HEK293 (cell line): ENCODE data around the gene ZNF280B.
A peak's percentile ranks its signal among the peaks of the same experiment; 100 is the strongest.

ENCODE experiments used
- CTCF ChIA-PET: fragments of 350-600 bp; formaldehyde crosslinking; extraction: SDS; loops from one replicate; lab custom pipeline; 2021; ENCODE audit warnings: antibody characterized with exemption; lab: Yijun Ruan, JAX
- POLR2A ChIA-PET: fragments of 300-600 bp; formaldehyde crosslinking; extraction: SDS; loops from one replicate; lab custom pipeline; 2020; ENCODE audit warnings: antibody characterized with exemption, inconsistent platforms; lab: Yijun Ruan, JAX
- H3K27ac ChIP-seq: fragments of 200-500 bp; sonication (Bioruptor generic); 2 replicates; pipeline ENCODE4 v1.5.1; 2014; ENCODE audit warnings: low read depth, low read length, control low read depth, inconsistent platforms; ENCODE audit errors: extremely low read depth
- H3K36me3 ChIP-seq, 2 experiments: fragments of 200-500 bp in 1 of 2; sonication (Bioruptor generic) in 1 of 2; 1 replicate in 1 of 2; 2 replicates in 1 of 2; pipeline ENCODE4 v1.5.1; 2014 to 2017; ENCODE audit warnings: inconsistent platforms in 2 of 2, low read length in 2 of 2; ENCODE audit not compliant: control insufficient read depth in 2 of 2, insufficient read depth in 1 of 2
- H3K4me1 ChIP-seq: fragments of 200-500 bp; sonication (Bioruptor generic); 2 replicates; pipeline ENCODE4 v1.5.1; 2014; ENCODE audit warnings: mild to moderate bottlenecking, low read length, inconsistent platforms; ENCODE audit not compliant: control insufficient read depth, insufficient read depth
- H3K4me3 ChIP-seq: 2 replicates; pipeline ENCODE4 v1.5.1; 2011; ENCODE audit warnings: low read depth, mild to moderate bottlenecking, control low read depth, low read length, moderate library complexity
- H3K9me3 ChIP-seq: fragments of 200-500 bp; sonication (Bioruptor generic); 2 replicates; pipeline ENCODE4 v1.5.1; 2014; ENCODE audit warnings: low read depth, low read length, inconsistent platforms; ENCODE audit not compliant: control insufficient read depth, insufficient read depth
- KLF7 ChIP-seq: fragments of 450-650 bp; formaldehyde crosslinking; IDR thresholded peaks from 2 replicates; pipeline ENCODE4 v1.5.1; 2016; ENCODE audit warnings: missing biosample characterization, missing genetic modification characterization, borderline replicate concordance
- MZF1 ChIP-seq: fragments of 450-650 bp; formaldehyde crosslinking; IDR thresholded peaks from 2 replicates; pipeline ENCODE4 v1.5.1; 2017; ENCODE audit warnings: missing biosample characterization, missing genetic modification characterization, borderline replicate concordance
- REPIN1 ChIP-seq: fragments of 450-650 bp; formaldehyde crosslinking; IDR thresholded peaks from 2 replicates; pipeline ENCODE4 v1.5.1; 2017; ENCODE audit warnings: missing biosample characterization, missing genetic modification characterization, low read depth
- SCRT2 ChIP-seq: fragments of 450-650 bp; formaldehyde crosslinking; IDR thresholded peaks from 2 replicates; pipeline ENCODE4 v1.5.1; 2016; ENCODE audit warnings: missing biosample characterization, missing genetic modification characterization
- SETDB1 ChIP-seq: IDR thresholded peaks from one replicate; pipeline ENCODE4 v1.6.1; 2017; ENCODE audit warnings: mild to moderate bottlenecking, low read length, moderate library complexity, mixed read lengths; ENCODE audit not compliant: insufficient read length
- YY2 ChIP-seq: fragments of 450-650 bp; formaldehyde crosslinking; IDR thresholded peaks from 2 replicates; pipeline ENCODE4 v1.5.1; 2016; ENCODE audit warnings: missing biosample characterization, missing genetic modification characterization
- ZBTB21 ChIP-seq: fragments of 450-650 bp; formaldehyde crosslinking; IDR thresholded peaks from 2 replicates; pipeline ENCODE4 v1.5.1; 2017; ENCODE audit warnings: missing biosample characterization, missing genetic modification characterization
- ZBTB8A ChIP-seq: fragments of 450-650 bp; formaldehyde crosslinking; IDR thresholded peaks from 2 replicates; pipeline ENCODE4 v1.5.1; 2016; ENCODE audit warnings: missing biosample characterization, missing genetic modification characterization
- ZNF112 ChIP-seq: fragments of 450-650 bp; formaldehyde crosslinking; IDR thresholded peaks from 2 replicates; pipeline ENCODE4 v1.5.0; 2017; ENCODE audit warnings: missing biosample characterization, missing genetic modification characterization
- ZNF239 ChIP-seq: fragments of 450-650 bp; formaldehyde crosslinking; IDR thresholded peaks from 2 replicates; pipeline ENCODE4 v1.5.1; 2016; ENCODE audit warnings: missing biosample characterization, missing genetic modification characterization
- ZNF266 ChIP-seq: fragments of 450-650 bp; formaldehyde crosslinking; IDR thresholded peaks from 2 replicates; pipeline ENCODE4 v1.5.1; 2016; ENCODE audit warnings: missing biosample characterization, missing genetic modification characterization, low read depth
- ZNF391 ChIP-seq: fragments of 450-650 bp; formaldehyde crosslinking; IDR thresholded peaks from 2 replicates; pipeline ENCODE4 v1.5.1; 2016; ENCODE audit warnings: low read depth, missing biosample characterization, missing genetic modification characterization, borderline replicate concordance
- ZNF514 ChIP-seq: fragments of 450-650 bp; formaldehyde crosslinking; IDR thresholded peaks from 2 replicates; pipeline ENCODE4 v1.5.1; 2016; ENCODE audit warnings: missing biosample characterization, missing genetic modification characterization
- ZNF560 ChIP-seq: fragments of 450-650 bp; formaldehyde crosslinking; IDR thresholded peaks from 2 replicates; pipeline ENCODE4 v1.5.1; 2017; ENCODE audit warnings: missing biosample characterization, missing genetic modification characterization, borderline replicate concordance
- ZNF654 ChIP-seq: fragments of 450-650 bp; formaldehyde crosslinking; IDR thresholded peaks from 2 replicates; pipeline ENCODE4 v1.5.1; 2016; ENCODE audit warnings: low read depth, missing biosample characterization, missing genetic modification characterization
- ZSCAN18 ChIP-seq: fragments of 450-650 bp; formaldehyde crosslinking; IDR thresholded peaks from 2 replicates; pipeline ENCODE4 v1.5.1; 2016; ENCODE audit warnings: missing biosample characterization, missing genetic modification characterization
- TF ChIP-seq, protein P1 (sequence below): fragments of 450-650 bp; formaldehyde crosslinking; IDR thresholded peaks from 2 replicates; pipeline ENCODE4 v1.5.1; 2016; ENCODE audit warnings: missing biosample characterization, missing genetic modification characterization
- TF ChIP-seq, protein P2 (sequence below): fragments of 450-650 bp; formaldehyde crosslinking; IDR thresholded peaks from 2 replicates; pipeline ENCODE4 v1.5.1; 2016; ENCODE audit warnings: missing biosample characterization, missing genetic modification characterization

ZNF280B gene

DNA sequence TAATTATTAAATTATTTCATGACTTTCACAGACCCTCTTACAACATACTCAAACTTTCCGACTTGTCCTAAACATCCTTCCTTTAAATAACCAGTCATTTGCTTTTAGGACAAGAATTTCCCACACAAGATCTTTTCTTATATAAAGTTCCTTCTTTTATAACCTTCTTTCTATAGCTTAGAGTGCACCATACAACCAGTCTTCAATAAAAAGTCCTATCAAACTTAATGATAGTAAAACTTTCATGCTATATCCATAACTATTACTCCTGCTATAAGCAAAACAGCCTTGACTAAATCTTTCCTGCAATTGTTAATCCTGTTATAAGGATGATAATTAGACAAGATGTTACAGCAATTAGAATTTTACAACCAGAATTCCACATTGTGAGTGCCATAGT is 47.4 kb downstream of the ZNF280B start:
- Histone ChIP-seq H3K9me3 (no peaks in the 10 kb centered on the region), H3K4me1 (no peaks in the 10 kb centered on the region), H3K4me3 (no peak overlapping the region), H3K27ac (no peak overlapping the region), H3K36me3 (no peaks in the 10 kb centered on the region)
- ChIA-PET POLR2A (no interaction called here), CTCF (interaction anchor here (0.6 to 7.0 kb wide), 7 partner anchors 13 to 1640 kb away, joined by 3 to 87 read pairs (median 3); no protein-coding TSS in a partner anchor)
- TF ChIP-seq KLF7 (tag by site-specific recombination) (no peak), ZNF112 (tag by site-specific recombination) (no peak), ZBTB21 (no peak), MZF1 (tag by site-specific recombination) (no peak), REPIN1 (tag by site-specific recombination) (no peak), ZNF239 (tag by site-specific recombination) (no peak), ZNF391 (no peak), ZSCAN18 (tag by site-specific recombination) (no peak)

DNA sequence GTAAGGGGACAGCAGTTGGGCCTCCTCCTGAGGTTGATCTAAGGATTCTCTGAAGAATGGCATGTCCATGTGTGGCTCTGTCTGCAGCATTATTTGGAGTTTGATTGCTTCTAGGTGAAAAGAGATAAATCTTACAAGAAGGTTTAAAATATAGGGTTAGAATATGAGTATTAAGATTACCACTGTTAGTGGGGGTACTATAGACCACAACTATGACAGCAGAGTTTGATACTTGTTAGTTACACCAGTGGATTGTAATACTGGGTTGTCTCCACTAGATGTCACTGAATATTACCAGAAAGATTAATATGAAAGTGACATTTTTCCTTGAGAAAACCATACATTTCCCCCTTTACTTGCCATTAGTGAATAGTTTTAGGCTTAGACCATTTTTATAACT is 47.9 kb downstream of the ZNF280B start:
- no peaks in the 10 kb centered on the region for H3K36me3 ChIP-seq
- ChIA-PET CTCF (interaction anchor here (0.7 to 7.0 kb wide), 5 partner anchors 13 to 1641 kb away, joined by 3 to 87 read pairs (median 3); partner anchors contain the start of gene PRAME), POLR2A (no interaction called here)
- H3K9me3 ChIP-seq: no peaks in the 10 kb centered on the region
- TF ChIP-seq YY2 (tag by site-specific recombination) (no peak), ZNF654 (tag by site-specific recombination) (peak; percentile 31)
- no peak overlapping the region for H3K4me3 ChIP-seq
- H3K4me1 ChIP-seq: no peaks in the 10 kb centered on the region
- H3K27ac ChIP-seq: no peak overlapping the region

DNA sequence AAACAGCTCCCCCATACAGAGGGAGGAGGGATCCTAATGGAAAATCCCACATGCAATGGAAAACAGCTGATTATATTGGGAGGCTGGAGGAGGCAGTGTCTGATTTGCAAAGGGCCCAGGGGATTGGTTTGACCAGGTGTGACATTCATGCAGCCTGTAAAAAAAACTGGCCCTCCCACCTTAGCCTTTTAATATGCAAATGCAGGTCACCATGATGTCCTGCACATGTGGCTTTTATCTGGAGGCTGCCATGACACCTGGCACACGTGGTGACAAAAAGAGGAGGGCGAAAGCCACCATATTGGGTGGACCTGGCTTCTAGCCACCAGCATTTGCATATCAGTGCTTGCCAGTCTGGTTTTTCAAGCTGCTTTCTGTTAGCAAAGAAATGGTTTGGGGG is 48.5 kb downstream of the ZNF280B start:
- ChIA-PET CTCF (interaction anchor here (0.6 to 1.8 kb wide), 6 partner anchors 11 to 1697 kb away, joined by 3 to 4 read pairs (median 3); partner anchors contain the start of genes PRAME and ZNF280B), POLR2A (no interaction called here)
- Histone ChIP-seq H3K27ac (no peak overlapping the region), H3K4me3 (no peak overlapping the region), H3K36me3 (no peaks in the 10 kb centered on the region), H3K4me1 (no peaks in the 10 kb centered on the region), H3K9me3 (no peaks in the 10 kb centered on the region)
- no peak for TF ChIP-seq ZNF514 (tag by site-specific recombination)

- CTCF ChIA-PET: interaction anchor here (0.7 to 1.8 kb wide), 6 partner anchors 10 to 773 kb away, joined by 3 to 4 read pairs (median 3); no protein-coding TSS in a partner anchor
- H3K4me3 ChIP-seq: no peak overlapping the region
- H3K9me3 ChIP-seq: no peaks in the 10 kb centered on the region
- POLR2A ChIA-PET: no interaction called here
- TF ChIP-seq SETDB1 (peak; percentile 94), ZNF560 (no peak)
- no peaks in the 10 kb centered on the region for H3K36me3 ChIP-seq
- no peak overlapping the region for H3K27ac ChIP-seq
- H3K4me1 ChIP-seq: no peaks in the 10 kb centered on the region
These were observed 49.5 kb downstream of the ZNF280B start for GRCh38 chr22:22458896-22459588.

GRCh38 chr22:22458387-22458786 is 50.2 kb downstream of the ZNF280B start:
- Histone ChIP-seq H3K4me3 (no peak overlapping the region), H3K4me1 (no peaks in the 10 kb centered on the region), H3K36me3 (no peaks in the 10 kb centered on the region), H3K27ac (no peak overlapping the region), H3K9me3 (no peaks in the 10 kb centered on the region)
- POLR2A ChIA-PET: no interaction called here
- TF ChIP-seq, protein P1, sequence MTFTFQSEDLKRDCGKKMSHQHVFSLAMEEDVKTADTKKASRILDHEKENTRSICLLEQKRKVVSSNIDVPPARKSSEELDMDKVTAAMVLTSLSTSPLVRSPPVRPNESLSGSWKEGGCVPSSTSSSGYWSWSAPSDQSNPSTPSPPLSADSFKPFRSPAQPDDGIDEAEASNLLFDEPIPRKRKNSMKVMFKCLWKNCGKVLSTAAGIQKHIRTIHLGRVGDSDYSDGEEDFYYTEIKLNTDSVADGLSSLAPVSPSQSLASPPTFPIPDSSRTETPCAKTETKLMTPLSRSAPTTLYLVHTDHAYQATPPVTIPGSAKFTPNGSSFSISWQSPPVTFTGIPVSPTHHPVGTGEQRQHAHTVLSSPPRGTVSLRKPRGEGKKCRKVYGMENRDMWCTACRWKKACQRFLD: no peak
- TF ChIP-seq ZBTB8A (tag by site-specific recombination): no peak
- TF ChIP-seq ZNF266 (tag by site-specific recombination): no peak
- TF ChIP-seq, protein P2, sequence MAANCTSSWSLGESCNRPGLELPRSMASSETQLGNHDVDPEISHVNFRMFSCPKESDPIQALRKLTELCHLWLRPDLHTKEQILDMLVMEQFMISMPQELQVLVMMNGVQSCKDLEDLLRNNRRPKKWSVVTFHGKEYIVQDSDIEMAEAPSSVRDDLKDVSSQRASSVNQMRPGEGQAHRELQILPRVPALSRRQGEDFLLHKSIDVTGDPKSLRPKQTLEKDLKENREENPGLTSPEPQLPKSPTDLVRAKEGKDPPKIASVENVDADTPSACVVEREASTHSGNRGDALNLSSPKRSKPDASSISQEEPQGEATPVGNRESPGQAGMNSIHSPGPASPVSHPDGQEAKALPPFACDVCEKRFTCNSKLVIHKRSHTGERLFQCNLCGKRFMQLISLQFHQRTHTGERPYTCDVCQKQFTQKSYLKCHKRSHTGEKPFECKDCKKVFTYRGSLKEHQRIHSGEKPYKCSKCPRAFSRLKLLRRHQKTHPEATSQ: no peak
- TF ChIP-seq ZNF239 (tag by site-specific recombination): no peak
- TF ChIP-seq SCRT2 (tag by site-specific recombination): no peak
- CTCF ChIA-PET: interaction anchor here (1.3 to 3.0 kb wide), 3 partner anchors 27 to 287 kb away, joined by 3 to 16 read pairs (median 4); no protein-coding TSS in a partner anchor
